ENCODE results near the gene FGF21. TPM values are rescaled to one million over a fixed set of nuclear protein-coding genes. Genes with fewer than 3 reads are reported as not detected.
A peak's percentile ranks its signal among the peaks of the same experiment; 100 is the strongest.

FGF21 gene
- total and polyA plus RNA-seq, 2 experiments from 2014 or later, result not detected

DNA sequence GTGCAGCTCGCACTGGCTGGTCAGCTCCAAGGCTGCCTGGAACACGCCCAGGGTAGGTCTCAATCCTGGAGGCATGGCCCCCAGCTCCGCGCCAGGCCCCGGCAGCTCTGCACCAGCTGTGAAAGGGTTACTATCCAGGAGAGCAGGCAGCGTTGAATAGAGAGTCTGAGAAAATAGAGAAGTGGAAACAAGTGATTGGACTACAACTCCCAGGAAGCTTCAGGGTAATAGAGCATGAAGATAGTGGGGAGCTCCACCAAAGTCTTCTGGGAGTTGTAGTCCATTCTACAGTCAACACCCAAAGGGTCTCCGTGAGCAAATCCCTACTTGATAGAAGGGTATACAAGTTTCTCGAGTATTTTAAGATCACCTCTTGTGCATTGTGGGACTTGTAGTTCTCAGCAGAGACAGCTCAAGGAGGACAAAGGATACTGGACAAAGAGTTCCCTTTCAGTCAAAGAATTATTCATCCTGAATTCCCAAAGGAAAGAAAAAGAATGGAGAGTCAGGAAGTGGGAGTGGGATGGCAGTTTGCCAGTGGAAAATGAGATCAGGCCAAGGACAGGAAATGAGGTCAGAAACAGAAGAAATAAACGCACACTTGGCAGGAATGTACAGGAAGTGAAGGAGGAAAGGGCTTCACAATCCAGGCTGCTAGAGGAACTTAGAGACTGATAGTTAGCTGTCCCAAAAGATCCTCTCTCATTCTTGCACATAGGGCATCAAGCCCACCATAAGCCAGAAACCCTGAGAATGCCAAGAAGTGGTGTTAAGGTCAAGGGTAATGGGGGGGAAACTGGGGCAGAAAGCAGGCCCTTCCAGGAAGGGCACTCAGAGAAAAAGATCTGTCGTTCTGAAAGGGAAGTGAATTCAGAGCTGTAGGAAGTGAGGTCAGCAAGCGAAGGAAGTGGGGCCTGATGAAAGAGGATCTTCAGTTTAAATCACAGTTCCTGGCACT is 30.2 kb upstream of the FGF21 start:
- H3K27me3 ChIP-seq, result no peaks in the 10 kb centered on the region
- peak; percentile 66 to 98 for DNase-seq (ENCODE audit: low read depth in 1 of 2, low spot score in 1 of 2)
- H3K36me3 ChIP-seq, result no peaks in the 10 kb centered on the region
- peaks cover 3% of the 10 kb centered on the region for H3K4me1 ChIP-seq (ENCODE audit: low read depth)
- TF ChIP-seq, protein P1, sequence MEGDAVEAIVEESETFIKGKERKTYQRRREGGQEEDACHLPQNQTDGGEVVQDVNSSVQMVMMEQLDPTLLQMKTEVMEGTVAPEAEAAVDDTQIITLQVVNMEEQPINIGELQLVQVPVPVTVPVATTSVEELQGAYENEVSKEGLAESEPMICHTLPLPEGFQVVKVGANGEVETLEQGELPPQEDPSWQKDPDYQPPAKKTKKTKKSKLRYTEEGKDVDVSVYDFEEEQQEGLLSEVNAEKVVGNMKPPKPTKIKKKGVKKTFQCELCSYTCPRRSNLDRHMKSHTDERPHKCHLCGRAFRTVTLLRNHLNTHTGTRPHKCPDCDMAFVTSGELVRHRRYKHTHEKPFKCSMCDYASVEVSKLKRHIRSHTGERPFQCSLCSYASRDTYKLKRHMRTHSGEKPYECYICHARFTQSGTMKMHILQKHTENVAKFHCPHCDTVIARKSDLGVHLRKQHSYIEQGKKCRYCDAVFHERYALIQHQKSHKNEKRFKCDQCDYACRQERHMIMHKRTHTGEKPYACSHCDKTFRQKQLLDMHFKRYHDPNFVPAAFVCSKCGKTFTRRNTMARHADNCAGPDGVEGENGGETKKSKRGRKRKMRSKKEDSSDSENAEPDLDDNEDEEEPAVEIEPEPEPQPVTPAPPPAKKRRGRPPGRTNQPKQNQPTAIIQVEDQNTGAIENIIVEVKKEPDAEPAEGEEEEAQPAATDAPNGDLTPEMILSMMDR (IDR thresholded peaks at IDR 0.05; ENCODE audit: low read depth, low read length), result no peak
- H3K9me3 ChIP-seq (ENCODE audit: low read depth), result no peaks in the 10 kb centered on the region
- H3K27ac ChIP-seq, result no peak overlapping the region
- H3K4me3 ChIP-seq, result no peak overlapping the region

DNA sequence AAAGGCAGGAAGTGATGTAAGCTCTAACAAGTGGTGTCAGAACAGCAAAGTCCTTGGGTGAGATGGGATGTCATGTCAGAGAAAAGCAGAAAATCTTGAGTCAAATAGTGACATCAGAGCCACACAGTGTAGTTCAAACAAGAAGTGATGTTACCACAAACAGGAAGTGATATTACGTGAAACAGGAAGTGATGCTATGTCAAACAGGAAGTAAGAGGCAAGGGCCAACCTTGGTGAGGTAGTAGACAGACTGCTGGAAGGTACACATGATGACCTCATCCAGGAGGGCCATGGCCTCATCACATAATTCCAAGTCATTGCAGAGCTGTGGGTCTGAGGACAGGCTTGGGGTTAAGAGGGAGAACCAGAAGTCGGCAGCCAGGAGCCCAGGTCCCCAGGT is 28.8 kb upstream of the FGF21 start:
- TF ChIP-seq, protein P1 (IDR thresholded peaks at IDR 0.05; ENCODE audit: low read depth, low read length), result no peak
- no peak for DNase-seq (ENCODE audit: low read depth in 1 of 2, low spot score in 1 of 2)

DNA sequence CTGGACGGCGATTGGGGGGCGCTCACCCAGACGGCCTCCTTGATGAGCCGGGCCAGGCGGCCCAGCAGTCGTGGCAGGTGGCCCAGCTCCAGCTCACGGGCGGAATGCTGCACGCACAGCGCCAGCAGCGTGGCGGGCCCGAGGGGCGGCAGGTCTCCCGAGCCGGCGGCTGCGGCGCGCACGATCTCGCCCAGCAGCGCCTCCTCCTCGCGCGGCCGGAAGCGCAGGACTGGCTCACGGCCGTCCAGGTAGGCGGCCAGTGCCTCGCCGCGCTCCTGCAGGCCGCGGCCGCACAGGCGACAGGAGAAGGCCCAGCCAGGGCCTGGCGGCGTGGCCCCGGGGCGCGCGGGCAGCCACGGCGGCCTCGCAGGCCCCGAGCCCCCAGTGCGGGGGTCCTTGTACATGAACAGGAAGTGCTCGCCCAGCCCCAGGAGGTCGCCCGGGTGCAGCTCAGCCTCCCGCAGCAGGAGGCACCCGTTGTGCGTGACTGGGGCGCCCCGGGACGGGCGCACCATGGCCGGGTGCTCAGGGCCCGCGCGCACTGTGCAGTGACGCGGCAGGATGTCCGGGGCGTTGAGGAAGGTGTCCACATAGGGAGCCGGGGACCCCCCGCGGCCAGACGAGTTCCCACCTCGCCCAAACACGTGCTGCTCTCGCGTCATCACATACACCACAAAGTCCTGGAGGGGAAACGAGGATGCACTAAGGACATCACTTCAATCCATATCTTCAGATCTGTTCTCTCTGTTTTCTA is 26.2 kb upstream of the FGF21 start:
- H3K4me3 ChIP-seq, result no peak overlapping the region
- no peaks in the 10 kb centered on the region for H3K36me3 ChIP-seq
- no peak overlapping the region for H3K27ac ChIP-seq
- no peaks in the 10 kb centered on the region for H3K9me3 ChIP-seq (ENCODE audit: low read depth)
- no peaks in the 10 kb centered on the region for H3K4me1 ChIP-seq (ENCODE audit: low read depth)
- no peaks in the 10 kb centered on the region for H3K27me3 ChIP-seq
- TF ChIP-seq, protein P1 (IDR thresholded peaks at IDR 0.05; ENCODE audit: low read depth, low read length), result no peak
- peak in 1 of 2 donors; percentile 79 for DNase-seq (ENCODE audit: low read depth in 1 of 2, low spot score in 1 of 2)

More for the DNA sequence above, 28.8 kb upstream of the FGF21 start:
- Histone ChIP-seq H3K4me3 (no peak overlapping the region), H3K27ac (no peak overlapping the region), H3K9me3 (ENCODE audit: low read depth) (no peaks in the 10 kb centered on the region), H3K27me3 (no peaks in the 10 kb centered on the region), H3K4me1 (ENCODE audit: low read depth) (no peaks in the 10 kb centered on the region), H3K36me3 (no peaks in the 10 kb centered on the region)

DNA sequence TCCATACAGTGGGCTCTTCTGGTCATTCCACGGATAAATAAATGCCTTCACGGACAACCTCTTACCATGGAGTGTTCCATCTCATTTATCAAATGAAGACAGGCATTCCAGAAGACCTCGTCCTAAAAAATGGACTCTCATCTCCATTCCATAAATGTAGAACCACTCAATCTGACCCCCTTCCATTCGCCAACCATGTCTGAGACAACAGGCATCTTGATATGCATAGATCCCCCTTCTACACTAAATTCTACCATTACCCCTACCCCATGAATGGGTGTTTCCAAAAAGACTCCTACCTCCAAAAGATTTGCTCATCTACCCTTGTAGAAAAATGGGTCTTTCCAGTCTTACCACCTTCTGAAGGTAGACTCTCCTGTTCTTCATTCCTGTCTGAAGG is 23.9 kb upstream of the FGF21 start:
- TF ChIP-seq, protein P1 (IDR thresholded peaks at IDR 0.05; ENCODE audit: low read depth, low read length), result no peak
- no peaks in the 10 kb centered on the region for H3K27me3 ChIP-seq
- no peaks in the 10 kb centered on the region for H3K36me3 ChIP-seq

DNA sequence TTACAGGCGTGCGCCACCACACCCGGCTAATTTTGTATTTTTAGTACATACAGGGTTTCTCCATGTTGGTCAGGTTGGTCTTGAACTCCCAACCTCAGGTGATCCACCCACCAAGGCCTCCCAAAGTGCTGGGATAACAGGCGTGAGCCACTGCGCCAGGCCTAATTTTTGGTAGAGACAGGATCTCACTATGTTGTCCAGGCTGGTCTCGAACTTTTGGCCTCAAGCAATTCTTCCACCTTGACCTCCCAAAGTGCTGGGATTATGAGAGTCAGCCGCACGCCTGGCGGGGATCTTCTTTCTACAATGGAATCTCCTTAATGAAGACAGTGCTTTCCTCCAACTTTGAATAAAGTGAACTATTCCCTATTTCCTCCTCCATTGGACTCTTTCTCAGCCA is 20.7 kb upstream of the FGF21 start:
- peaks cover 6% of the 10 kb centered on the region for H3K27me3 ChIP-seq
- H3K27ac ChIP-seq, result no peak overlapping the region
- H3K4me3 ChIP-seq, result no peak overlapping the region
- H3K36me3 ChIP-seq, result no peaks in the 10 kb centered on the region
- DNase-seq (ENCODE audit: low read depth in 1 of 2, low spot score in 1 of 2), result no peak
- H3K4me1 ChIP-seq (ENCODE audit: low read depth), result no peaks in the 10 kb centered on the region
- TF ChIP-seq, protein P1 (IDR thresholded peaks at IDR 0.05; ENCODE audit: low read depth, low read length), result no peak
- no peaks in the 10 kb centered on the region for H3K9me3 ChIP-seq (ENCODE audit: low read depth)

More for the DNA sequence above, 23.9 kb upstream of the FGF21 start:
- Histone ChIP-seq H3K4me1 (ENCODE audit: low read depth) (no peaks in the 10 kb centered on the region), H3K27ac (no peak overlapping the region), H3K4me3 (no peak overlapping the region), H3K9me3 (ENCODE audit: low read depth) (no peaks in the 10 kb centered on the region)
- no peak for DNase-seq (ENCODE audit: low read depth in 1 of 2, low spot score in 1 of 2)

Measured in cardiac muscle cell (in vitro differentiated cells and primary cell).